Dermis microvascular lymphatic vessel endothelial cell (primary cell): ENCODE results near the gene HLA-DQB2. TPM values are rescaled to one million over a fixed set of nuclear protein-coding genes. Genes with fewer than 3 reads are reported as not detected.
"Not testable (repeated sequence)": the region's sequence is repeated elsewhere in the genome, so short reads cannot be mapped to it uniquely, and the experiment has no call there.

Source experiments
- DNase-seq, 2 donors: peaks; one replicate each; pipeline versions ENCODE4 v3.0.0 to v3.0.0-alpha.2; 2010; ENCODE audit warnings: low read depth in 2 of 2
- total RNA-seq: library from RNA; depleted of rRNA; stranded (reverse); fragments of >200 nt; gene quantifications from 2 replicates; pipeline ENCODE4 v1.2.1, GENCODE V29; 2014

Gene HLA-DQB2
- total RNA-seq, 1 donor from 2014 or later = not detected

DNA sequence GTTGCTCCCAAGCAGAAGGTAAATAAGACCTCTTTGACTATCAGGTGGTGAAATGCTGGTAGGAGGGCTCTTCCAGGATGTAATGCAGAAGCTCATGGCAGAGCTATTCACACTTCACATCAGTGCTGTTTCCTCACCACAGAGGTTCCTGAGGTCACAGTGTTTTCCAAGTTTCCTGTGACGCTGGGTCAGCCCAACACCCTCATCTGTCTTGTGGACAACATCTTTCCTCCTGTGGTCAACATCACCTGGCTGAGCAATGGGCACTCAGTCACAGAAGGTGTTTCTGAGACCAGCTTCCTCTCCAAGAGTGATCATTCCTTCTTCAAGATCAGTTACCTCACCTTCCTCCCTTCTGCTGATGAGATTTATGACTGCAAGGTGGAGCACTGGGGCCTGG, 17.7 kb downstream of the HLA-DQB2 start:
- not testable (repeated sequence) for DNase-seq

DNA sequence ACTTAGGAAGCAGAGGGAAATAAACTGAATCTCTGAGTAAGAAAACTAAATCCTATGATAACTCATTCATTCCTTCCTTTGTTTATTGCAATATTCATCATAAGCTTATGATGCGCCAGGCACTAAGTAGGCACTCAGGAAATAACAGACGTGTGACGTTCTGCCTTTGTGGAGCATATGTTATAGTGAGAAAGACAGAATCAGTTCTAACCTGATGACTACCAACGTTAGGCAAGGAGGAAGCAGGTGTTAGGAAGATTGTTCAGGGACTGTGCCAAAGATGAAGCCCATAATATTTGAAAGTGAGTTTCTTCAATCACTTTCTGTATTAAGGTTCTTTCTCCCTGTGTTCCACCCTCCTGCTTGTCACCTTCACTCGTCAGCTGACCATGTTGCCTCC, 18.6 kb downstream of the HLA-DQB2 start:
- no peak for DNase-seq

DNA sequence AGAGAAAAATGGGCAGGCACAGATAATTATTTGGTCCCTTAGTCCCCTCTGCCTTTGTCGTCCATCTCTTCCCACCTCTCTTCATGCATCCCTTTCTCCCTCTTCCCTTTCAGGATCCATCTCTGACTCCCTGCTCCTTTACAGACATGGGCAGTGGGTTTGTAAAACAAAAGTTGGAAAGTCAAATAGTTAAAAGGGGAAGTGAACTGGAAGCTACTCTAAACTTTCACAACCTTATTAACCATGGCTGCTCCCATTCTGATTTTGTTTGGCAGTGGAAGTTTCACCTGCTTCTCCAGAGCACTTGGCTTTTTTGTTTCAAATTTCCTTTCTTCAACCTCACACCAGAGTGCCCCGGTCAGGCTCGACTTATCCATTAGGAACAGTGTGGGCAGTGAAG, 21.0 kb downstream of the HLA-DQB2 start:
- DNase-seq = no peak

DNA sequence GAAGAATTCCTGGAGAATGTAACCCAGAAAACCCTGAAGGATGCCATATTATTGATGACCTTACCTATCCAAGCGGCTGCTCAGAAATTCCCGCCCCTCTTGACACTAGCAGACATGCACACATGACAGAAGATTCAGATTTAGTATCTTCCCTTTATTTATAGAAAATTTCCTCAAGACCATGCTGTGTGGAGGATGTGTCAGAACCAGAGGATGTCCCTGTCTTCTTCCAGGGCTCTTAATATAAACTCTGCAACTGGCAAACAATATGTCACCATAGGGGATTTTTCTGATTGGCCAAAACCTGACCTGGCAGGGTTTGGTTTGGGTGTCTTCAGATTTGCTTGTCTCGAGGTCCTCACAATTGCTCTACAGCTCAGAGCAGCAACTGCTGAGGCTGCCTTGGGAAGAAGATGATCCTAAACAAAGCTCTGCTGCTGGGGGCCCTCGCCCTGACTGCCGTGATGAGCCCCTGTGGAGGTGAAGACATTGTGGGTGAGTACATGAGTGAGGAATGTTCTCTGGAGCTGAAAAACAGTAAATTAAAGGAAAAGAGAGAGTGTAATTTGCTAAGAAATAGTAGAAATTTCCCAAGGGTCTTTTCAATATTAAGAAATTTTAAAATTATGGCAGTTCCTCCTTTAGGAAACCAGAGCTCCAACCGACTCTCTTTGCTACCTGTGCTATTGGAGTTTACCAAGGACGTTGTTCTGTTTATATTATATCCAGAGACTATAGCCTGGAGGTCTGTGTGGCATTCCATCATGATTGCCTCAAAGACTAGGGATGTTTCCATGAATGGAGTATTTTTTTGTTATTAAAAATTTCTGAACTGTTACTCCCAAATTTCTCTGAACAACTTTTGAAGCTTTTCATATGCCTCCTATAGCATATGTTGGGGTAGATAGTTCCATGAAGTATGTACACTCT, 22.0 kb downstream of the HLA-DQB2 start, which contains the start of gene HLA-DQA2:
Gene HLA-DQA2, plus strand, starts transcription at position 361 of the 930 bp plus-strand sequence. Its CDS starts 53 bp downstream, at position 414.
- DNase-seq = no peak

- no peak for DNase-seq
These were observed 25.2 kb downstream of the HLA-DQB2 start for GRCh38 chr6:32738126-32738525.

DNA sequence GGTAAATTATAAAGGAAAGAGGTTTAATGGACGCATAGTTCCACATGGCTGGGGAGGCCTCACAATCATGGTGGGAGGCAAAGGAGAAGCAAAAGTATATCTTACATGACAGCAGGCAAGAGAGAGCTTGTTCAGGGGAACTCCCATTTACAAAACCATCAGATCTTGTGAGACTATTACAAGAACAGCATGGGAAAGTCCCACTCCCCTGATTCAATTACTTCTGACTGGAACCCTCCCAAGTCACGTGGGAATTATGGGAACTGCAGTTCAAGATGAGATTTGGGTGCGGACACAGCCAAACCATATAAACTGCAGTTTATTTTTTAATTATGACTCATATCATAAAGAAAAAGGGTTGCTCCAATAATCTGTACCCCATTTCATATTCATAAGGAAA, 44.5 kb downstream of the HLA-DQB2 start:
- no peak for DNase-seq

GRCh38 chr6:32716396-32716795, 46.9 kb downstream of the HLA-DQB2 start:
- no peak for DNase-seq

DNA sequence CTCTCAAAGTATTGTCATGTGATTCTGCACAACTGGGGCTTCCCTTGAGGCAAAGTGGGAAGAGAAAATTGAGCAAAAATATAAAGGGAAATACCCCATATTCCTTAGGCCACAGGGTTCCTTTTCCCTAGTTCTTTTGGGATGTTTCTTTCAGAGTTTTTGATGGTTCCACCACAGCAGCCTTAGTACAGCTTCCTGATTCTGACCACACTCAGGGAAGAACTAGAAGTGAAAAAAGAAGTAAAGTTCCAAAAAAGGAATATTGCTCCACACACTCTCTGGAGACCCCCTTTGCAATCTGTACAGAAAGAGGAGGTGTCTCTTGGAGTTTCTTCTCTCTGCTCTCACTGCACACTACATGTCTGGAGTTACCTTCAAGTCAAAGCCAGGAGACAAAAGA, 50.1 kb downstream of the HLA-DQB2 start:
- DNase-seq = no peak

DNA sequence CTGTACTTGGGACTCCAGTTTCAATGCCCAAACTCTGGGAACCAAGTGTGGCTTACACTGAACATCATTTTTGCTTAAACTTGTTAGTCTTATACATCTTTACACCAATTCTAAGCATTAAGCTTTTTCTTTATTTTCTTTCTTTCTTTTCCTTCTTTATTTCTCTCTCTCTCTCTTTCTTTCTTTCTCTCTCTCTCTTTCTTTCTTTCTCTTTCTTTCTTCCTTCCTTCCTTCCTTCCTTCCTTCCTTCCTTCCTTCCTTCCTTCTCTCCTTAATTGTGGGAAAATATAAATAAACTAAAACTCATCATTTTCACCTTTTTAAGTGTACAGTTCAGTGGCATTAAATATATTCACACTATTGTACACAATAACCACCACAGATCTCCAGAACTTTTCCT, 53.7 kb downstream of the HLA-DQB2 start:
- no peak for DNase-seq

Other genes starting within 250 kb of the HLA-DQB2 start
- 0.13 and 0.26 TPM in 2 replicates for gene HLA-DRB5, start 233.2 kb downstream of the HLA-DQB2 start, total RNA-seq
- gene HLA-DRB1, start 173.7 kb downstream of the HLA-DQB2 start, total RNA-seq = 0.76 and 2.1 TPM in 2 replicates
- not detected in 2 replicates for gene HLA-DQA1, start 126.1 kb downstream of the HLA-DQB2 start, total RNA-seq
- under 0.01 and 0.13 TPM in 2 replicates for gene HLA-DQB1, start 96.9 kb downstream of the HLA-DQB2 start, total RNA-seq
- not detected in 2 replicates for gene HLA-DQA2, start 22.1 kb downstream of the HLA-DQB2 start, total RNA-seq
- under 0.01 and 0.13 TPM in 2 replicates for gene HLA-DOB, start 53.5 kb upstream of the HLA-DQB2 start, total RNA-seq
- gene TAP2, start 75.2 kb upstream of the HLA-DQB2 start, total RNA-seq = 26.7 and 27.5 TPM in 2 replicates
- 57.3 and 64.9 TPM in 2 replicates for gene PSMB8, start 80.5 kb upstream of the HLA-DQB2 start, total RNA-seq
- 30.7 and 40.7 TPM in 2 replicates for gene TAP1, start 90.2 kb upstream of the HLA-DQB2 start, total RNA-seq
- 23.6 and 27.3 TPM in 2 replicates for gene PSMB9, start 90.7 kb upstream of the HLA-DQB2 start, total RNA-seq
- gene HLA-DMB, start 177.5 kb upstream of the HLA-DQB2 start, total RNA-seq = 0.25 and 0.51 TPM in 2 replicates
- 0.63 and 1.2 TPM in 2 replicates for gene HLA-DMA, start 189.6 kb upstream of the HLA-DQB2 start, total RNA-seq
- gene BRD2, start 205.1 kb upstream of the HLA-DQB2 start, total RNA-seq = 39.4 and 51.0 TPM in 2 replicates
- gene HLA-DOA, start 246.1 kb upstream of the HLA-DQB2 start, total RNA-seq = not detected in 2 replicates